Prostate gland (tissue), 2 donors: Measurements from ENCODE around the gene GPBP1. TPM values are rescaled to one million over a fixed set of nuclear protein-coding genes. Genes with fewer than 3 reads are reported as not detected.
A peak's percentile ranks its signal among the peaks of the same experiment; 100 is the strongest.
"Not testable (repeated sequence)": the region's sequence is repeated elsewhere in the genome, so short reads cannot be mapped to it uniquely, and the experiment has no call there.

ENCODE experiments used
- DNase-seq: peaks from one replicate; pipeline ENCODE4 v3.0.0-alpha.2; 2019; ENCODE audit warnings: low spot score
- H3K27ac ChIP-seq, 2 donors: fragments of 200-600 bp; sonication (generic); 2 replicates each; pipeline ENCODE4 v1.5.1; 2017 to 2019
- H3K27me3 ChIP-seq: fragments of 200-600 bp; sonication (generic); replicated peaks from 2 replicates; pipeline ENCODE4 v1.5.1; 2019; ENCODE audit not compliant: insufficient read depth
- H3K36me3 ChIP-seq, 2 donors: fragments of 200-600 bp; sonication (generic); 1 replicate in 1 of 2; 2 replicates in 1 of 2; pipeline versions ENCODE4 v1.5.1 to v1.8.1; 2017 to 2019
- H3K4me1 ChIP-seq: fragments of 200-600 bp; sonication (generic); replicated peaks from 2 replicates; pipeline ENCODE4 v1.5.1; 2019
- H3K4me3 ChIP-seq, 2 donors: fragments of 200-600 bp; sonication (generic); 2 replicates each; pipeline ENCODE4 v1.5.1; 2017 to 2019
- H3K9me3 ChIP-seq: fragments of 200-600 bp; sonication (generic); 2 replicates; pipeline ENCODE4 v1.5.1; 2017
- POLR2A ChIP-seq: fragments of 450-650 bp; IDR thresholded peaks from one replicate; pipeline ENCODE4 v1.6.1; 2016; ENCODE audit warnings: antibody characterized with exemption, mild to moderate bottlenecking
- POLR2AphosphoS5 ChIP-seq: sonication (generic); formaldehyde crosslinking; IDR thresholded peaks from one replicate; pipeline ENCODE4 v1.6.1; 2017; ENCODE audit warnings: antibody characterized with exemption
- WGBS: methylation state at CpG from one replicate; pipeline ENCODE4 v1.1.5; 2018; 5-methylcytosine and 5-hydroxymethylcytosine counted together
- intact Hi-C: fragments of 100-400 bp; cut with DNase I; formaldehyde crosslinking; loops from one replicate; pipeline ENCODE4 v1.14.2; 2022
- total RNA-seq, 2 donors: library from RNA; depleted of rRNA; stranded (reverse); fragments of >200 nt; gene quantifications; one replicate each; pipeline ENCODE4 v1.1.0, GENCODE V29; 2016
- TF ChIP-seq, protein P1 (sequence below), 4 experiments: fragments of 200-600 bp in 2 of 4; fragments of 450-650 bp in 2 of 4; sonication (generic) in 2 of 4; IDR thresholded peaks; 1 replicate in 3 of 4; 2 replicates in 1 of 4; pipeline ENCODE4 v1.5.1; 2016 to 2019; ENCODE audit warnings: antibody characterized with exemption in 4 of 4, mild to moderate bottlenecking in 2 of 4, moderate library complexity in 2 of 4

GPBP1 gene
- total RNA-seq, 2 donors from 2014 or later: 63.4 to 84.6 TPM

DNA sequence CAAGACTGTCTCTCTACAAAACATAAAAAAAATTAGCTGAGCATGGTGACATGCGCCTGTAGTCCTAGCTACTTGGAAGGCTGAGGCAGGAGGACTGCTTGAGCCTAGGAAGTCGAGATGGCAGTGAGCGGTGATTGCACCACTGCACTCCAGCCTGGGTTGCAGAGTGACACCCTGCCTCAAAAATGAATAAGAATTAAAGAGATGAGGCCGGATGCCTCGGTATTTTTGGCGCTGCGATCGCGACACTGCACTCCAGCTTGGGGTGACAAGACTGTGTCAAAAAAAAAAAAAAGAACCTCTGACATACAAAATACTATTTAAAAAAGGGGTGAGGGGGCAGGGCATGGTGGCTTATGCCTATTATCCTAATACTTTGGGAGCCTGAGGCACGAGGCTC, 7.3 kb downstream of the GPBP1 start:
- H3K27ac ChIP-seq: no peak overlapping the region
- DNase-seq: no peak
- H3K4me1 ChIP-seq: peaks cover 4% of the 10 kb centered on the region
- H3K4me3 ChIP-seq: no peak overlapping the region
- no peaks in the 10 kb centered on the region for H3K27me3 ChIP-seq
- TF ChIP-seq, protein P1, sequence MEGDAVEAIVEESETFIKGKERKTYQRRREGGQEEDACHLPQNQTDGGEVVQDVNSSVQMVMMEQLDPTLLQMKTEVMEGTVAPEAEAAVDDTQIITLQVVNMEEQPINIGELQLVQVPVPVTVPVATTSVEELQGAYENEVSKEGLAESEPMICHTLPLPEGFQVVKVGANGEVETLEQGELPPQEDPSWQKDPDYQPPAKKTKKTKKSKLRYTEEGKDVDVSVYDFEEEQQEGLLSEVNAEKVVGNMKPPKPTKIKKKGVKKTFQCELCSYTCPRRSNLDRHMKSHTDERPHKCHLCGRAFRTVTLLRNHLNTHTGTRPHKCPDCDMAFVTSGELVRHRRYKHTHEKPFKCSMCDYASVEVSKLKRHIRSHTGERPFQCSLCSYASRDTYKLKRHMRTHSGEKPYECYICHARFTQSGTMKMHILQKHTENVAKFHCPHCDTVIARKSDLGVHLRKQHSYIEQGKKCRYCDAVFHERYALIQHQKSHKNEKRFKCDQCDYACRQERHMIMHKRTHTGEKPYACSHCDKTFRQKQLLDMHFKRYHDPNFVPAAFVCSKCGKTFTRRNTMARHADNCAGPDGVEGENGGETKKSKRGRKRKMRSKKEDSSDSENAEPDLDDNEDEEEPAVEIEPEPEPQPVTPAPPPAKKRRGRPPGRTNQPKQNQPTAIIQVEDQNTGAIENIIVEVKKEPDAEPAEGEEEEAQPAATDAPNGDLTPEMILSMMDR (IDR thresholded peaks at IDR 0.05): no peak
- TF ChIP-seq POLR2AphosphoS5 (no peak), POLR2A (no peak)
- intact Hi-C loops: no loop called here
- no peaks in the 10 kb centered on the region for H3K9me3 ChIP-seq
- WGBS: 91% methylated on average over 10 of the region's 10 CpGs
- H3K36me3 ChIP-seq: no peaks in the 10 kb centered on the region

DNA sequence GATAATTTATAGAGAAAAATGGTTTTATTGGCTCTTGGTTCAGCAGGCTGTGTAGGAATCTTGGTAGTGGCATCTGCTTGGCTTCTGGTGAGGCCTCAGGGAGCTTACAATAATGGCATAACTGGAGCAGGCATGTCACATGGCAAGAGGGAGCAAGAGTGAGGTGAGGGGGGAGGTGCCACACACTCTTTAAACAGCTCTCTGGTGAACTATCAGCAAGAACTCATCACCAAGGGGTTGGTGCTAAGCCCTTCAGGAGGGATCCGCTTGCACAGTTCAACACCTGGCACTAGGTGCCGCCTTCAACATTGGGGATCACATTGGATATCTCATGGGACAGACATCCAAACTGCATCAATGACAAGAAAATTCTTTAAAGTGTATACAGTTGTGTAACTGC, 10.5 kb downstream of the GPBP1 start:
- no peak overlapping the region for H3K4me3 ChIP-seq
- H3K27ac ChIP-seq: no peak overlapping the region
- TF ChIP-seq POLR2AphosphoS5 (no peak), POLR2A (no peak)
- TF ChIP-seq, protein P1 (IDR thresholded peaks at IDR 0.05): no peak
- intact Hi-C loops: no loop called here
- peaks cover 2% of the 10 kb centered on the region for H3K4me1 ChIP-seq
- no peaks in the 10 kb centered on the region for H3K9me3 ChIP-seq
- H3K27me3 ChIP-seq: no peaks in the 10 kb centered on the region
- no peak for DNase-seq
- WGBS: 95% methylated on average over 2 of the region's 2 CpGs
- H3K36me3 ChIP-seq: no peaks in the 10 kb centered on the region

DNA sequence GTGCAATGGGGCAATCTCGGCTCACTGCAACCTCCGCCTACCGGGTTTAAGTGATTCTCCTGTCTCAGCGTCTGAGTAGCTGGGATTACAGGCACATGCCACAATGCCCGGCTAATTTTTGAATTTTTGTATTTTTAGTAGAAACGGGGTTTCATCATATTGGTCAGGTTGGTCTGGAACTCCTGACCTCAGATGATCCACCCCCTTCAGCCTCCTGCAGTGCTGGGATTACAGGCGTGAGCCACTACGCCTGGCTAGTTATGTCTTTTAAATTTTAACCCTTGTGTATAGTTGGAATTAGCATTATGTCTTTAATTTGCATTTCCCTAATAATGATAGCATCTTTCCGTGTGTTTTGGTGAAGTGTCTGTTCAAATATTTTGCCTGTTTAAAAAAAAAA, 11.5 kb downstream of the GPBP1 start:
- Histone ChIP-seq H3K9me3 (no peaks in the 10 kb centered on the region), H3K4me1 (no peaks in the 10 kb centered on the region), H3K4me3 (no peak overlapping the region), H3K27ac (no peak overlapping the region), H3K36me3 (no peaks in the 10 kb centered on the region), H3K27me3 (no peaks in the 10 kb centered on the region)
- intact Hi-C loops: no loop called here
- WGBS: 68% methylated on average over 9 of the region's 9 CpGs
- TF ChIP-seq, protein P1 (IDR thresholded peaks at IDR 0.05): no peak
- no peak for TF ChIP-seq POLR2A
- TF ChIP-seq POLR2AphosphoS5: no peak
- no peak for DNase-seq

DNA sequence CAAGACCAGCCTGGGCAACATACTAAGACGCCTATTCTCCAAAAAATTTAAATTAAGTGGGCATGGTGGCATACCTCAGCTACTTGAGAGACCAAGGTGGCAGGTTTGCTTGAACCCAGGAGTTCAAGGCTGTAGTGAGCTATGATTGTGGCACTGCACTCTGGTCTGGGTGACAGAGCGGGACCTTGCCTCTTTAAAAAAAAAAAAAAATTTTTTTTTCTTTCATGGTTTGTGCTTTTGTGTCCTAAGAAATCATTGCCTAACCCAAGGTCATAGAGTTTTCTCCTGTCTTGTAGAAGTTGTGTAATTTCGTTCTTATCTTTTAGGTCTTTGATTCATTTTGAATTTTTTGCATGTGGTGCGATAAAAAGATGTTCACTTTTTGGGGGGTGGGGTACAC, 12.3 kb downstream of the GPBP1 start:
- H3K36me3 ChIP-seq: no peaks in the 10 kb centered on the region
- TF ChIP-seq POLR2AphosphoS5: no peak
- no peak for TF ChIP-seq POLR2A
- intact Hi-C loops: no loop called here
- no peaks in the 10 kb centered on the region for H3K27me3 ChIP-seq
- WGBS: 89% methylated on average over 4 of the region's 4 CpGs
- H3K4me3 ChIP-seq: no peak overlapping the region
- H3K9me3 ChIP-seq: no peaks in the 10 kb centered on the region
- DNase-seq: no peak
- no peaks in the 10 kb centered on the region for H3K4me1 ChIP-seq
- H3K27ac ChIP-seq: no peak overlapping the region

DNA sequence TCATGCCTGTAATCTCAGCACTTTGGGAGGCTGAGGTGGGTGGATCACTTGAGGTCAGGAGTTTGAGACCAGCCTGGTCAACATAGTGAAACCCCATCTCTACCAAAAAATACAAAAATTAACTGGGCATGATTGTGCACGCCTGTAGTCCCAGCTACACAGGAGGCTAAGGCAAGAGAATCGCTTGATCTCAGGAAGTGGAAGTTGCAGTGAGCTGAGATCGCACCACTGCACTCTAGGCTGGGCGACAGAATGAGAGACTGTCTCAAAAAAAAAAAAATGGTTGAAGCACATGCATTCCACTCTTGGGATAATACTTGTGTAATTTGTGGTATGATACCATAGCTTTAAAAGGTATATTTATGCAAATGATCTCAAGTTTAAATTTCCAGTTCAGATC, 14.1 kb downstream of the GPBP1 start:
- not testable (repeated sequence) for H3K36me3 ChIP-seq

DNA sequence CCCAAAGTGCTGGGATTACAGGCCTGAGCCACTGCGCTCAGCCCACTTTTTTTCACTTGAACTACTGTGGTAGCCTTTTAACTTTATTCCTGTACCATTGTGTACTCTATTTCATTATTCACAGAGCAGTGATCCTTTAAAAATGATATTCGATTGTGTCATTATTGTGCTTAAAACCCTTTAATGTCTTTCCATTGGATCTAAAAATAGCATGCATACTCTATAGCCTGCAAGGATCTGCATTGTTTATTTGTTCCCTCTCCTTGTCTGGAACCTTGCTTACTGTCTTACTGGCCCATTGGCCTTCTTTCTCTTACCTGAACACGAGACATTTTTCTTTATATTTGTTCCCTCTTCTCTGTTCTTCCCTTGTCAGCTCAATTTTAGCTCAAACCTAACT, 15.7 kb downstream of the GPBP1 start:
- no peaks in the 10 kb centered on the region for H3K36me3 ChIP-seq
- H3K9me3 ChIP-seq: no peaks in the 10 kb centered on the region
- TF ChIP-seq, protein P1 (IDR thresholded peaks at IDR 0.05): no peak
- TF ChIP-seq POLR2A: no peak
- TF ChIP-seq POLR2AphosphoS5: no peak
- H3K27ac ChIP-seq: peak overlapping the region in 1 of 2 donors; percentile 53
- DNase-seq: no peak
- intact Hi-C loops: no loop called here
- H3K27me3 ChIP-seq: no peaks in the 10 kb centered on the region
- 59% methylated on average over 3 of the region's 3 CpGs for WGBS
- H3K4me3 ChIP-seq: no peak overlapping the region
- H3K4me1 ChIP-seq: no peaks in the 10 kb centered on the region

More for the DNA sequence above, 14.1 kb downstream of the GPBP1 start:
- DNase-seq, H3K4me3 ChIP-seq, H3K4me1 ChIP-seq, H3K27ac ChIP-seq, H3K9me3 ChIP-seq, intact Hi-C loops, H3K27me3 ChIP-seq: not testable (repeated sequence)
- WGBS: 63% methylated on average over 4 of the region's 4 CpGs
